MCF 10A (cell line): ENCODE measurements around the gene CTU2. TPM values are rescaled to one million over a fixed set of nuclear protein-coding genes. Genes with fewer than 3 reads are reported as not detected.

Experiments
- BruUV-seq: library from RNA; stranded (reverse); fragments of 400-500 nt; replicated peaks from 2 replicates; lab custom pipeline; 2021; lab: Mats Ljungman, UMichigan
- CTCF ChIA-PET: fragments of 300-600 bp; sonication (Branson Sonifier 250); formaldehyde crosslinking; extraction: SDS; loops from one replicate; lab custom pipeline; 2021; ENCODE audit warnings: antibody characterized with exemption, inconsistent platforms; lab: Yijun Ruan, JAX
- POLR2A ChIA-PET: fragments of 300-600, 350-650 bp; sonication (Branson Sonifier 250); formaldehyde crosslinking; extraction: SDS; loops from one replicate; lab custom pipeline; 2020; ENCODE audit warnings: antibody characterized with exemption, inconsistent platforms; lab: Yijun Ruan, JAX
- DNase-seq: peaks from one replicate; pipeline ENCODE4 v3.0.0-alpha.2; 2018; ENCODE audit not compliant: unreplicated experiment
- H3K27ac Mint-ChIP-seq: one replicate; pipeline ENCODE4 v1.8.0; 2022; ENCODE audit warnings: mild to moderate bottlenecking, low read depth, mixed read lengths; ENCODE audit not compliant: unreplicated experiment
- H3K27me3 Mint-ChIP-seq: one replicate; pipeline ENCODE4 v1.8.0; 2022; ENCODE audit warnings: mixed read lengths; ENCODE audit not compliant: insufficient read depth, unreplicated experiment
- H3K36me3 Mint-ChIP-seq: one replicate; pipeline ENCODE4 v1.8.0; 2022; ENCODE audit warnings: mild to moderate bottlenecking, moderate library complexity, mixed read lengths; ENCODE audit not compliant: insufficient read depth, unreplicated experiment
- H3K4me1 Mint-ChIP-seq: one replicate; pipeline ENCODE4 v1.8.0; 2022; ENCODE audit warnings: mixed read lengths; ENCODE audit not compliant: insufficient read depth, unreplicated experiment
- H3K4me3 Mint-ChIP-seq: one replicate; pipeline ENCODE4 v1.8.0; 2022; ENCODE audit warnings: mild to moderate bottlenecking, moderate library complexity, mixed read lengths; ENCODE audit not compliant: unreplicated experiment
- H3K9me3 Mint-ChIP-seq: one replicate; pipeline ENCODE4 v1.8.0; 2022; ENCODE audit warnings: mixed read lengths; ENCODE audit not compliant: unreplicated experiment
- intact Hi-C: fragments of 100-400 bp; cut with micrococcal nuclease; formaldehyde crosslinking; loops from 2 replicates; pipeline ENCODE4 v1.14.1; 2022
- total RNA-seq: library from RNA; stranded (reverse); gene quantifications from 2 replicates; pipeline ENCODE4 v1.2.3, GENCODE V29; 2022
- TF ChIP-seq, protein P1 (sequence below): fragments of 200-600 bp; IDR thresholded peaks from one replicate; pipeline ENCODE4 v1.8.0; 2022; ENCODE audit warnings: antibody characterized with exemption, mild to moderate bottlenecking; ENCODE audit not compliant: unreplicated experiment

The CTU2 gene
- total RNA-seq, 1 experiment from 2014 or later = 40.8 TPM

DNA sequence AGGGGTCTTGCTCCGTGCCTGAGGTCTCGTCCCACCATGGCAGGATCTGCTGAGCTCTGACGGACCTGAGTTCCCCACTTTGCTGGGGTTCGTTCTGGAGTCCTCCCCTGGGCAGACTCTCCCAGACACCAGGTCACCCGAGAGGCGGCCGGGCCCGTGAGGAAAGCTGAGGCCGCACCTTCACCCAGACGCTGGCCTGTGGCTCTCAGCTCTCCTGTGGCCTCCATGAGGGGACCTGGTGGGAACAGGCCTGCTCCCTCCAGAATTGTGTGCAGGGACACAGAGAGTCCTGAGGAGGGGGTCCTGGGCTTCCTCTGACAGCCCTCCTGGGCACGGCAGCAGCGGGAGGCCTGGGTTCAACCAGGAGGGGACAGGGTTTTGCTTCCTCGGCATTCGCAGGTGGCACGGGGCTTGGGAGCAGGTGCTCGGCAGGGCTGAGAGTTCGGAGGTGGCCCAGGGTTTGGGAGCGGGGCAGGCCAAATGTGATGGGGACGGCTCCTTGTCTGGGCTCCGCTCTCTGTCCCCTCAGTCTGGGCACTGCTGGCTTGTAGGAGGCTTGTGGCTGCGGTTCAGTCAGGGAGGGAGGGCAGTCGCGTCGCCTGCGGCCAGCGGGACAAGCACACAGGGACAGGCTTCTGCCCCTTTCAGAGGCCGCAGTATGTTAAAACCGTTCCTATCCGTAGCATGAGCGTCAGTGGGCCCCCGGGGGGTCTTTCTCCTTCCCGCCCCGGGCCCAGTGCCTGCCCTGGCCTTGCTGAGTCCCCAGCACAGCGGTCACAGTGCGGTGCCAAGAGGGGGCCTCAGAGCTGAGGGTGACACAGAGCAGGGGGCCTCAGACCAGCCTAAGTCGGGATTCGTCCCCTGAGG lies 11.8 kb upstream of the CTU2 start:
- H3K36me3 Mint-ChIP-seq = peaks cover 2% of the 10 kb centered on the region
- DNase-seq = no peak
- no peaks in the 10 kb centered on the region for H3K9me3 Mint-ChIP-seq
- no peak overlapping the region for H3K27ac Mint-ChIP-seq
- no peaks in the 10 kb centered on the region for H3K4me1 Mint-ChIP-seq
- intact Hi-C loops = no loop called here
- ChIA-PET POLR2A (no interaction called here), CTCF (no interaction called here)
- H3K27me3 Mint-ChIP-seq = peaks cover 14% of the 10 kb centered on the region
- no TSS peak for BruUV-seq
- H3K4me3 Mint-ChIP-seq = no peak overlapping the region
- TF ChIP-seq, protein P1, sequence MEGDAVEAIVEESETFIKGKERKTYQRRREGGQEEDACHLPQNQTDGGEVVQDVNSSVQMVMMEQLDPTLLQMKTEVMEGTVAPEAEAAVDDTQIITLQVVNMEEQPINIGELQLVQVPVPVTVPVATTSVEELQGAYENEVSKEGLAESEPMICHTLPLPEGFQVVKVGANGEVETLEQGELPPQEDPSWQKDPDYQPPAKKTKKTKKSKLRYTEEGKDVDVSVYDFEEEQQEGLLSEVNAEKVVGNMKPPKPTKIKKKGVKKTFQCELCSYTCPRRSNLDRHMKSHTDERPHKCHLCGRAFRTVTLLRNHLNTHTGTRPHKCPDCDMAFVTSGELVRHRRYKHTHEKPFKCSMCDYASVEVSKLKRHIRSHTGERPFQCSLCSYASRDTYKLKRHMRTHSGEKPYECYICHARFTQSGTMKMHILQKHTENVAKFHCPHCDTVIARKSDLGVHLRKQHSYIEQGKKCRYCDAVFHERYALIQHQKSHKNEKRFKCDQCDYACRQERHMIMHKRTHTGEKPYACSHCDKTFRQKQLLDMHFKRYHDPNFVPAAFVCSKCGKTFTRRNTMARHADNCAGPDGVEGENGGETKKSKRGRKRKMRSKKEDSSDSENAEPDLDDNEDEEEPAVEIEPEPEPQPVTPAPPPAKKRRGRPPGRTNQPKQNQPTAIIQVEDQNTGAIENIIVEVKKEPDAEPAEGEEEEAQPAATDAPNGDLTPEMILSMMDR = no peak

DNA sequence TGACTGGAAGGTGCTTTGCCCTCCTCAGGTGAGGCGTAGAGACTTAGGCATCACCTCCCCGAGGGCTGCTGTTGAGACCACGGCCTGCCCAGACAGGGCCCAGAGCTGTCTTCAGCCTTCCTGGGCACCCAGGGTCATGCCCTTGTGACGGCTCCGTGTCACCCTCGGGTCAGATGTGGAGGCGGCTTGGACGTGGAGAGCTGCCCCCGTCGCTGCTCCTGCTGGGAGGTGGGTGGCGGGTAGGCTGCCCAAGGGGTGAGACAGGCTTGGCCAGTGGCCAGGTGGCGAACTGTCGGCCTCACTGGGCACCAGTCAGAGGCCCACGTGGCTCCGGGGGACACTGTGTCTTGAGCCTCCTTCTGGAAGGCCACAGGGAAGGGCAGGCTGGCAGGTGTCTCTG lies 11.1 kb upstream of the CTU2 start:
- no peak overlapping the region for H3K4me3 Mint-ChIP-seq
- BruUV-seq = no TSS peak
- no peak for DNase-seq
- TF ChIP-seq, protein P1 = no peak
- intact Hi-C loops = no loop called here
- peaks cover 6% of the 10 kb centered on the region for H3K36me3 Mint-ChIP-seq
- H3K27ac Mint-ChIP-seq = no peak overlapping the region
- peaks cover 12% of the 10 kb centered on the region for H3K27me3 Mint-ChIP-seq
- ChIA-PET POLR2A (no interaction called here), CTCF (no interaction called here)
- no peaks in the 10 kb centered on the region for H3K4me1 Mint-ChIP-seq
- H3K9me3 Mint-ChIP-seq = no peaks in the 10 kb centered on the region

DNA sequence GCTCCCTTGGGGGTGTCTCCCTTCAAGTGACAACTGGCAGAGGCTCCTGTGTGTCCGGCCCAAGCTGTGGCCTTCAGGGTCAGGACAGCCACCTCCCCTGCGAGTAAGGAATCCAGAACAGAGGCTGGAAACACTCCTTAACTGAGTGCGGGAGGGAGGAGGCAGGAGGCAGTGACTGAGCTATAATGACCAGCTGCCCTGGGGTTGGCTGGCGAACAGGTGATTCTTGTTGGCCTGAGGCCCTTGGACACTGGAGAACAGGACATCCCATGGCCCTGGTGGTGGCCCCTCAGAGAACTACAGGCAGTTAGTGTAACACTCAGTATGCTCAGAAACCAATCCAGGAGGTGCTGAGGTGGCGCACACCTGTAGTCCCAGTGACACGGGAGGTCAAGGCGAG lies 10.6 kb upstream of the CTU2 start:
- Mint-ChIP-seq H3K27ac (no peak overlapping the region), H3K36me3 (peaks cover 6% of the 10 kb centered on the region), H3K27me3 (peaks cover 6% of the 10 kb centered on the region), H3K9me3 (no peaks in the 10 kb centered on the region), H3K4me1 (no peaks in the 10 kb centered on the region), H3K4me3 (no peak overlapping the region)
- ChIA-PET CTCF (no interaction called here), POLR2A (no interaction called here)
- intact Hi-C loops = no loop called here
- TF ChIP-seq, protein P1 = no peak
- no TSS peak for BruUV-seq
- DNase-seq = no peak

DNA sequence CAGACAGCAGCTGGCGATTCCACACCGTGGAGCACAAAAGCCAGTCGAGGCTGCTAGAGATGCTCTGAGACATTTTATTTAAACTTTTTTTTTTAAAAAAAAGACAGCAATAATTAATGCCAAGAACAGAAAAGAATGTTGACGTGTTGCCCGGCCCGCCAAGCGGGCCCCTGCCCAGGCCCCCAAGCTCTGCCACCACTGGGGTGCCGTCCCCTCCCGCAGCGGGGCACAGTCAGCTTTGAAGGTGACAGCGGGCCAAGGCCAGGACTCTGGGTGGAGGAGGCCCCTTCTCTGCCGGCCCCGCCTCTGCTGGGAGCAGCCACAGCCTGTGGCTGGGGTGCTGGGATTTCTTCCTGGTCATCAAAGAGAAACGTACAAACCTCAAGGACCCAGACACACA lies 9.9 kb upstream of the CTU2 start:
- TF ChIP-seq, protein P1 = no peak
- Mint-ChIP-seq H3K27ac (no peak overlapping the region), H3K4me1 (no peaks in the 10 kb centered on the region), H3K27me3 (no peaks in the 10 kb centered on the region), H3K36me3 (peaks cover 6% of the 10 kb centered on the region), H3K9me3 (no peaks in the 10 kb centered on the region), H3K4me3 (no peak overlapping the region)
- no peak for DNase-seq
- no TSS peak for BruUV-seq
- intact Hi-C loops = no loop called here
- ChIA-PET POLR2A (interaction anchor here (1.1 kb wide), 1 partner anchor 9 kb away, joined by 3 read pairs; no protein-coding TSS in a partner anchor), CTCF (no interaction called here)
